HG02759 (cell line): Measurements from ENCODE around the gene KLHL14.

Source experiments
- ATAC-seq: cut with Tn5 transposase; IDR thresholded peaks from one replicate; pipeline ENCODE4 v1.9.1; 2021; ENCODE audit warnings: mild to moderate bottlenecking, moderate library complexity; ENCODE audit not compliant: unreplicated experiment

The KLHL14 gene

DNA sequence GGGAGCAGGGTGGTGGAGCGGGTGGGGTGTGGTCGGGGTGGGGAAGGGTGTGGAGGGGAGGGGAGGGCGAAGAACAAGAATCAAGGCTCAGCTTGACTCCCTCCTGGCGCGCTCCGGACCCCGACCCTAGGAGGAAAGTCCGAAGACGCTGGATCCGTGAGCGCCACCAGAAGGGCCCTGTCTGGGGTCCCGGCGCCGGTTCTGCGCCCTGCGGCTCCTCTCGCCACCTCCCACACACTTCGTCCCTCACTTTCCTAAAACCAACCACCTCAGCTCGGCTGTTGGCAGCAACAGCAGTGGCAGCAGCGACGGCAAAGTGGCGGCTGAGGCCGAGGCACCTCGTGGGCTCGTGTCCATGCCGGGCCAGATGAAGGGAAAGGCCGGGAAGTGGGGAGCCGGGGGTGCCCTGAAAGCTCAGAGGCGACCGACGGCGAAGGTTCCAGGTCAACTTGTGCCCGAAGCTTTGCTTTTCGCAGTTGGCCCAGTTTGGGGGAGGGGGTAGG lies 2.1 kb downstream of the KLHL14 start:
- ATAC-seq = no peak

DNA sequence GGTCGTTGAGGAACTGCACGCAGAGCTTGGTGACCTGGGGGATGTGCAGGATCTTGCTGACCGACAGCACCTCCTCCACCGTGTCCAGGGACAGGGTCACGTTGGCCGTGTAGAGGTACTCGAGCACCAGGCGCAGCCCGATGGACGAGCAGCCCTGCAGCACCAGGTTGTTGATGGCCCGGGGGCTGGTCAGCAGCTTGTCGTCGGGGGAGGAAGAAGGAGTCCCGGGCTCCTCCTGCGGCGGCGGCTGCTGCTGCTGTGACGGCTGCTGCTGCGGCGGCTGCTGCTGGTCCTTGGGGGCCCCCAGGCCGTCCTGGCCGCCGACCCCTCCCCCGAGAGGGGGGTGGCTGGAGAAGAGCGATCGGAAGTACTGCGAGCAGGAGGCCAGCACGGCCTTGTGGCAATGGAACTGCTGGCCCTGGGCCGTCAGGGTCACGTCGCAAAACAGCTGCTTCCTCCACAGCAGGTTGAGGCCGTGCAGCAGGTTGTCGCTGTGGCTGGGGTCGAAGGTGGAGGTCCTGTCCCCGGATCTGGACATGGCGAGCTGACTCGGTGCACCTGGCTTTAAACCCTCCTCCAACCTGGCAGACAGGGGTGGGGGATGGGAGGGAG lies 2.7 kb downstream of the KLHL14 start:
- ATAC-seq = no peak

DNA sequence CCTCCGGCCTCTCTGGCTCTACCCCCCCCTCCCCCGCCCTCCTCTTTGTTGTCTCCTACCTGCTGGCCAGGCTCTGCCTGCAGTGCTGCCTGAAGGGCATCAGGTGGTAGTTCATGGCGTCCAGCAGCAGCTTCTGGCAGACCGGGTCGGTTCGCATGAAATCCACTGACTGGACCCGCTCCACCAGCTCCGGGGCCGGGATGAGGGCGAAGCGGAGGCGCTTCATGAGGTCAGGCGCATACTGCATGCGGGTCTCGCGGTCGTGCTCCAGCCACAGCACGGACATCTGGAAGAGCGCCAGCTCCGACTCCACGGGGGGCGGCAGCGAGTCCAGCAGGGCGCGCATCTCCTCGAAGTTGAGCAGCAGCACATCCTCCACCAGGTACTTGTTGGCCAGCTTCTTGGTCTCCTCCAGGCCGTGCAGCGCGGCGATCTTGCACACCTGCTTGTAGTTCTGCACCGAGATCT lies 3.2 kb downstream of the KLHL14 start:
- no peak for ATAC-seq

DNA sequence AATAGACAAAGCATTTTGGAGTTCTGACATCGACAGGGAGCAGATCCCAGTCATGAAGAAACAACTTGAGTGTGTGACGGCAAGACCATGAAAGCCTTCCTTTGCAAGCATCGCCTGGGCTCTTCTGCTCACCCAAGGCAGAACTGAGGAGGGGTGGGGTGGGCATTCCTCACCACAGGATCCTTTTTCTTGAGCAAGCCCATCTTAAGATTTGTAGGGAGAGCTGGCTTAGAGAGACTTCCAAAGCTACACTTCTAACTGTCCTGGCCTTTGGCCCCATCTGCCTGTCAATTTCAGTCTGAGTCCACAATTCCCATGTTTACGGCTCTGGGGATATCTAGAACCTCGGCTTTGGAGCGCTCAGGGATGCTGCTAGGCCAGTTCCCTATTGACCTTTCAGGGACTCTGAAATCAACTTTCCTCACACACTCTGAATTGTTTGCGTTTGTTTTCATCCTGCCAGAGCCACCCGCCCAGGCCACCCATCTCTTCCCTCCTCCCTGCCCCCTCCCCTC lies 3.7 kb downstream of the KLHL14 start:
- no peak for ATAC-seq

DNA sequence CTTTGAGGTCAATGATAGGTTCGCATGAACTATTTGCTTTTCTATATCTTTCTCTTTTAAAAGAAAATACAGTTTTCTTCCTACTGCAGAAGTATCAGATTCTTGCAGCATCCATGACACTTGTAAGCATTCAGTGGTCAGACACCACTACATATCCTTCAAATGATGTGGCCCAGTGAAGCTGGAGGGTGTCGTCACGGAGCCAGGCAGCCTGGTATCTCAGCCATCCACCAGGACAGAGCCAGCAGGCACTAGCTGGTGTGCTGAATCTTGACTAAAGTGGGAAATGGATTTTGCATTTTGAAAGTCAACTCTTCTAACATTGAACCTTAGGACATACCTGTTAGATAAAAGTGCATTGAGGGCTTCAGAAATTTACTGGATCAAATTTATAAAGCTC lies 5.4 kb downstream of the KLHL14 start:
- ATAC-seq = no peak

DNA sequence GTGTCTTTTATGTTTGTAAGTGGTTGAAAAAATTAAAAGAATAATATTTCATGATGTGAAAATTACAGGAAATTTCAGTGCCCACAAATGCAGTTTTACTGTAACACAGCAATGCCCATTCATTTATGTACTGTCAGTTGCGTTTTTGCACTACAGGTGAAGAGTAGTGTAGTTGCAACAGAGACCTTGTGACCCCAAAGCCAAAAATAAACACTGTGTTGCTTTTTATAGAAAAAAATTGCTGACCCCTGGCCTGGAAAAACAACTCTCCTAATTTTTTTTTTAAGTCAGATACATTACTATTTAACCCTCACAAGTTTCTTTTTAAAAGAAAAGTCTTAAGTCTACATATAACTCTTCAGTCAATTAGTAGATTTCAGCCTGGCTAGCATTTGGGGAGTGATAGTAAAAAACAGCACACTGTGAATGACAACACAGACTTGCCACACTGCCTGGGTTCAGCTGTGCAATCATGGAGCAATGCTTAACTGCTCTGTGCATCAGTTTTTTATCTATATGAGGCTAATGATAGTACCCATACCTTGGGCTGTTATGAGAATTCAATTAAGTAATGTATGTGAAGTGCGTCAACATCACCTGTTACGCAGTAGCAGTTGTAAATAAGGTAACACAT lies 8.1 kb downstream of the KLHL14 start:
- ATAC-seq = no peak

DNA sequence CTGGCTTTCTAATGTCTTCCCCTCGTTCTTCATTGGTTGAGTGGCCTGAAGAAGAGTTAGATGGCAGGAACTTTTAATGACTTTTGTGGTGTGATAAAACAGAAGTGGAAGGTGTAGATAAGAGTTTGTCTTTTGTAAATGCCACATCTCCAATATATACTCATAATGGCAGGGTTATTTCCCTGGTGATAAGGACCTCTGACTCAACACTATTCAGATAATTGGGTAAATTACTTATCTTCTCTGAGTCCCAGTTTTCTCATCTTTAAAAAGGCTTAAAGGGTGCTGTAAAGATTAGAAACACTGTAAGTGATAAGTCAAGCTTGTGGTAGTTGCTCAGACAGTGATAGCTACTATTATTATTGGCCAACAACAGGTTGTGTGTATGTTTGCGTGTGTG lies 9.5 kb downstream of the KLHL14 start:
- no peak for ATAC-seq

DNA sequence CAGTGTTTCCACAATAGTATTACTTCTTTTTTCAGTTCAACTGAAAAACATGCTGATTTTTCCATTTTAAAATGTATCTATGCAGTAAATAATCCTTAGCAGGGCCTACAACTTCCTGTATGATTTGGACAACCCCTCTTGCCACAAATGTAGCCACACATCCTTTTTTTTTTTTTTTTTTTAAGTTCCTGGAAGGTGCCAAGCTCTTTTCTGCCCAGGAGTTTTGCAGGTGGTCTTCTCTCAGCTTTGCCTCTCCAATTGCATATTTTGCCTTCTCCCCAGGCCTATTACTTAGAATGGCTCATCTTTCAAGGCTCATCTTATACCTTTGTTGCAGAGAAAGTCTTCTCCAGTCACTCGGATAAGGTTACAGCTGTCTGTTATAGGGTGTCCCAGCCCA lies 11.6 kb downstream of the KLHL14 start:
- no peak for ATAC-seq

DNA sequence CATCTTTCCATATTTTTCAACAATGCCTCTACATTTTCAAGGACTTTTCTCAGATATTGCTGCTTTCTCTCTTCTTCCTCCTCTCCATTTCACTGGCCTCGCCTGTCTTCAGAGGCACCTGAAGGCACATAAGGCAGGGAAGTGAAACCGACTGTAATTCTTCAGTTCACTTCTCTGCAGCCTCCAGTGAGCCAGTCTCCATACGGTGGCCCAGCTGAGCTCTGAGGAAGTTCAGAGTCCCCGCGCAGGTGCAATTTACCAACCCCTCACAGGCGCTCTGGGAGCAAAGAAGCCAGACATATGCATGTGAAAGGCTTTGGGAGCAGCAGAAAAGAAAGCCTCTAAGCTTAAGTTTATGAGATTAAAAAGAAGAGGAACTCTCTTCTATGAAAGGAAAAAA lies 12.4 kb downstream of the KLHL14 start:
- peak; percentile 100 for ATAC-seq

DNA sequence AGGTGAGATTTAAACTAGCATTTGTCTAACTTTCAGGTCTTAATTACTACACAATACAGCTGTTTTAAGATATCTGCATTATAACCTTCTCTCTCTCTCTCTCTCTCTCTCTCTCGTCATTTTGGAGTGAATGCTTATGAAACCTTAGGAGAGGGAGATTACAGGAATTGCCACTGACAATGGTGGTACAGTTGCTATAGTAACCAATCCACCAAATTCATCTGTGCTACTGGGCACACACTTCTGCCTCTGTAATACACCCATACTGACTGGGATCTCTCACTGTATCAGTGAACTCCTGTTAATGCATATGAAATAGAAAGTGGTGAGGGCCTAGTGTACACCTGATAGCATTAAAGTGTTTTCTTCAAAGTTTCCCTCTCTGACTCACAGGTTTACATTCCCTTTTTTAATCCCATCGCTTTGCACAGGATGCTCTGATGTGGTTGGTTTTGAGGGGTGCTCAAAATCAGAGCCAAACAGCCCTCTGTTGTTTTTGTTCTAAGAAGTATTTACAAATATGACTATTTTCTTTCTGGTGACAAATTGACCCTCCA lies 13.1 kb downstream of the KLHL14 start:
- no peak for ATAC-seq

DNA sequence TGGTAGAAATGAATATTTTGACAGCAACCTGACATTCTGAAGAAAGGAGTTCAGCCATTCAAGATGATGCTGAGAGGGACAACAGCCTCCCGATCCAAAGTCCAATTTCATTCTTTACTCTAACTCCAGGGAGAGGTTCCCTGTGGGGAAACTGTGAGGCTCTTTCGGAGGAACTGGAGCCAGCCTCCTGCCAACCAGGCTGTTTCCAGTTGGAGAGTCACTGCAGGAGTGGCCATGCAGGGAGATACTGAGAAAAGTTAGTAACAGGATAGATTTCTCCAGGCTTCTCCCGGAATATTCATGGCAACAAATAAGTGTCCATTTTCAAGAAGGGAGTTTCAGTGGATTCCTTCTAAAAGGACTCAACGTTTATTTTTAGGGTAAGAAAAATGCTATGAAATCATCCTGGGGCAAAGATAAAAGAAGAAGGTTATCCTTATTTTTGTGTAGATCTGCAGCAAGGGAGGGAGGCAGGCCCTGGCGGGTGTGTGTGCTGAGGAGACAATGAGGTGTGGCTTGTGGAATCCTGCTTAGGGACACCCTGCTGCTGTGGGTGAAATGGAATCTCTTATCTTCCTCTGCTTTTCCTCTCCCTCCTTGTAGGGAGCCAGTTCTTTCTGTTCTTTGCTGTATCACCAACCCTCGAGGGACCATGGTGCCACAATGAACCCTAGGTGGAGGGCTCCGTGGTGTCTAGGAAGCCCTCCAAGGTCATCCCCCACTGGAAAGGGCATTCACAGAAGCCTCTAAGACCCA lies 18.1 kb downstream of the KLHL14 start:
- no peak for ATAC-seq

DNA sequence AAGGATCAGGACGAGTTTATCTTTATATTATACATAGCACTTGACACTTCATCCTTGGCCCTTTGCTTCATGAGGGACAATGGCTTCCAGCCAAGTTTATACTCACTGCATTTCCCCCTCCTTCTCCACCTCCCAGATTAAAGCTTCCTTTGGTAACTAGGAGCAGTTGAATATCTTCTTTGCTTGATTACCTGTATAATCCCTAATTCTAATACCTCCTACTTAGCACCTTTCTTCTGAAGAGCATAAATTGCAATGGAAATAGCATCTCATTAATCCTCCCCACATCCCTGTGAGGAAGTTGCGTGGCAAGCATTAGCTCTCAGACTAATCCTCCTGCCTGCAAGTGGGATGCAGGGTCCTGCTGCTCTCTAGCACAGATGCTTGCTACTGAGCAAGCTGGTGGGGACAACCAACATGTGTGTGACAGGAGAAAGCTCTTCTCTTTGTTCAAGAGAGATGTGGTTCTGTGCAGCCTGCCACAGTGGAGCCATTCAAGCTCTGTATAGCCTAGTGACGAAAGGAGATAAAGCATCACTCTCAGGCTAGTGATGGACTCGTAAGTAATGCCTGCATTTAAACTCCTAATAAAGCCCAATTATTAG lies 19.1 kb downstream of the KLHL14 start:
- no peak for ATAC-seq

DNA sequence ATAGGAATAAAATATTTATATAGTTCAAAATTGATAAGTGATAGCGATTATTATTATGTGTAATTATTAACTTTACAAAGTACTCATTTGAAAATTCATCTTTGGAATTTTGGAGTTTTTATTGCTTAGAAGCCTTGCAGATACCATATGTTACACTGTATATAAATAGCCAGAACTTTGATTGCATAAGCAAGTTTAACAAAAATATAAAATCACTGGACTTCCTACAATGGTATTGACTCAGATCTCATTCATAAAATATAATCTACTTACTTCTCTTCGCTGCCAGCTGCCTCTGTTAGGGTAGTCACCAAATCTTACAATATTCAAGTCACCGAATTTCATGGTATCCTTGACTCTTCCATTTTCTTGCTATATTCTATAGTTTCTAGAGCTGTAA lies 22.5 kb downstream of the KLHL14 start:
- no peak for ATAC-seq

DNA sequence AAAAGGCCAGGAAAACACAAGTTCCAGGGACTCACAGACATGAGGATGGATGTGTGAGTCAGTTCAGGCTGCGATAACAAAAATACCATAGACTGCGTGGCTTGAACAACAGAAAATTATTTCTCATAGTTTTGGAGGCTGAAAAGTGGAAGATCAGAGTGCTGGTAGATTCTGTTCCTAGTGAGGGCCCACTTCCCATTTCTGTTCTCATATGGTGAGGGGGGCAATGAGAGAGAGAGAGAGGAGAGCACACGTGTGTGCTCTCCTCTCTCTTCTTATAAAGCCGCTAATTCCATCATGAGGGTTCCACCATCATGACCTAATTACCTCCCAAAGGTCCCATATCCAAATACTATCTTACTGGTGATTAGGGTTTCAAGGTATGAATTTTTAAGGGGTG lies 23.0 kb downstream of the KLHL14 start:
- no peak for ATAC-seq

DNA sequence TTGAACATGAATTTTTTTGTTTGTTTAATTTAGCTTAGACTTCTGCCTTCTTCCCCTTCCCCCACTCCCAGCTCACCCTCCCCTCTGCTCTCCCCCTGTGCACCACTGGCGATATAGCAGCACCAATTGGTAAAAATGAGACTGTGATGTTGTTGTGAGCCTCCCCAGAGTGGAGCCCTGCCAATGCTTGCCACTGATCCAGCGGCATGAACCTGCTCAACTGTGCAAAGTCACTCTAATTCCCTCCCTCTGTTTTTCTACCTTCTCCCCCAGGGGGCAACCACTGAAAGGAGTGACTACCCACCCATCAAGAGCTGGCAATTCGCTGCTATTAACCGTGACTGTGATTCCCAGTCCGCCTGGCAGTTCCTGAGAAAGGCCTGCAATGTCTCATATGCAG lies 30.2 kb downstream of the KLHL14 start:
- no peak for ATAC-seq

DNA sequence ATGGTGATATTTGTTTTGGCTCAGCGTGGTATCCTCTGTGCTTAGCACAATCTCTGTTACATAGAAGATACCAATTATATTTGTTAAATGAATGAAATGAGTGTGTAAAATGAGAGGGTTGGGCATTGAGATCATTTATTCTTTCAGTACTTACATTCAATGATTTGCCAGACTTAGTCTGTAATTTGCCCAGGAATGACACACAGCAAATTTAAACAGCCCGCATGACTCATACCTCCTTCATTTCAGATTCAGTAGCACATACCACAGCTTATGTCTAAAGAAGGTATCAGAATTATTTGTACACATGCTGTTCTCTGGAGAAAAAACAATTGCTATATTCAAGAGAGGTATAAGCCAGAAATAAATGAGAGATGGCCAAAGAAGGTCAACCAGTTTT lies 37.0 kb downstream of the KLHL14 start:
- ATAC-seq = no peak

DNA sequence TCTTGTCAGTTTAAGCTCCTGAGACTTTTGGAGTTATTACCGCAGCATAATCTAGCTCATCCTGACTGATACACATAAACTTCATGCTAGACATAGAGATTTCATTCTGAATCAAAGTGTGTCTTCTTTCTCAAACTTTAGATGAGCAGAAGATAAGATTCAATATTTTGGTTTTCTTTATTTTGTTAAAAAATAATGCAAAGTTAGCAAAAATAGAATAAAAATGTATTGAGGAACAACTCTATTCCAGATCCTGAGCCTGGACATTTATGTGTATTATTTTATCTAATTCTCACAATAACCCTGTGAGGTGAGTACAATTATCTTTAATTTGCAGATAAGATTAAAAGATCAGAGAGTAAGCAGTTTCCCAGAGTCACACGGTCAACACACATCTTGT lies 38.4 kb downstream of the KLHL14 start:
- ATAC-seq = no peak

DNA sequence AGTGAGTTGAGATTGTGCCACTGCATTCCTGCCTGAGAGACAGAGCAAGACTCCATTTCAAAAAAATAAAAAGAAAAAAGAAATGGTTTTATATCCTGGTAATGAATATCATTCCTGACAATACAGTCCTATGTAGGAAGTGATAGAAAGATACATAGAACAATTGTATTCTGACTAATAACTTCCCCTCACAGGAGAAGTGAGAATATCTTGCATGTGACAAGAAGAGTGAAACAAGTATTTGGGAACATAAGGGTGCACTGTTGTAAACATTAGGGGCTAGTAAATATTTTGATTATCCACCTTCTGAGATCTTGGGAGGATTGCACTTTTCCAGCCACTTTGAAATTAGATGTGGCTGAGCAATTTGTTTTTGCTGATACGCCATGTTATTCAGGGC lies 40.7 kb downstream of the KLHL14 start:
- ATAC-seq = no peak

DNA sequence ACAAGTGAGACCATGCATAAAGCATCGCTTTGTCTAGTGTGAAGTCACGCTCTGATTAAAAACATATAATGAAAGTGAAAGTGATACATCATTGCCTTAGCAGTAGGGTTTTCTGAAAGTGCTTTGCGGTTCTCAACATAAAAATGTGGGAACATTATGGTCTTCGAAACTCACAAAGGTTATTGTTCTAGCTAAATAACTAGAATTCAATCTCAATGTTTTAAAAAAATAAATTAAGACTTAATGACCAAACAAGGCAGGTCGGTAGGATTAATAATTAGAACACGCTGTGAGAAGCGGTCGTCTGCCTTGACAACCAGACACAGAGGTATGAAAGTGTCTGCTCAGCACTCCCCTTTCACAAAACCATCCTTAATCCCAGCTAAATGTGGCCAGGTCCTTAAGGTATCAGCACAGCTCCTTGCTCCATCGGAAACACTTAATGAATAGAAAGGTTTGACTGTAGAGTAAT lies 42.2 kb downstream of the KLHL14 start:
- ATAC-seq = peak; percentile 97

DNA sequence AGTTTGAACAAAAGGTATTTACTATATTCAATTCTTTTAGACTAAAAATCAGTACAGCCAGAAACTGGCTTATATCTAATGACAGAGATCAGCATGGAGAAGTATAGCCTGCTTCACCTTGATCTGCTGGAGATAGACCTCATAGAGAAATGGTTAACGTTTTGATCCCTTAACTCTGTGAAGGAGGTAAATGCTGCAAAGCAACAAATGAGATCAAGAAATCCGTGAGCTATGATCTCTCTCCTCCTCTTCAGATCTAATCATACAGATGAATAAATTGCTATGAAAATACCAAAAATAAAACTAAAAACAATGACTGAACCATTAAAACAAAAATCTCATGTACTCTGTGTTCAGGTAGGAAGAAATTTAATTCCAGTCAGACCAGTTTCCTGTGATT lies 42.8 kb downstream of the KLHL14 start:
- ATAC-seq = no peak
